Activated T-helper 1 cell treated with anti-CD3 and anti-CD28 coated beads, Interleukin-12 subunit alpha, Interleukin-12 subunit beta, Interleukin-2, Interleukin-4 antibody, amounts not matched to agents 30 ng/mL and 10 ng/mL and 1 ng/mL, durations not matched to agents 14 hours and 24 hours and 36 hours (primary cell): ENCODE measurements around the gene KCNJ15. TPM values are rescaled to one million over a fixed set of nuclear protein-coding genes. Genes with fewer than 3 reads are reported as not detected.

ENCODE experiments used
- DNase-seq: peaks from one replicate; pipeline ENCODE4 v3.0.0; 2021; ENCODE audit warnings: low spot score
- H3K27ac Mint-ChIP-seq: one replicate; pipeline ENCODE4 v1.8.0; 2021; ENCODE audit warnings: mild to moderate bottlenecking, mixed read lengths
- H3K27me3 Mint-ChIP-seq: one replicate; pipeline ENCODE4 v1.8.0; 2022; ENCODE audit warnings: mild to moderate bottlenecking, moderate library complexity, mixed read lengths; ENCODE audit not compliant: insufficient read depth
- H3K36me3 Mint-ChIP-seq: one replicate; pipeline ENCODE4 v1.8.0; 2021; ENCODE audit warnings: low read depth, mixed read lengths
- H3K4me1 Mint-ChIP-seq: one replicate; pipeline ENCODE4 v1.8.0; 2021; ENCODE audit warnings: low read depth, mixed read lengths
- H3K4me3 Mint-ChIP-seq: one replicate; pipeline ENCODE4 v1.8.0; 2021; ENCODE audit warnings: mild to moderate bottlenecking, moderate library complexity, mixed read lengths
- H3K9me3 Mint-ChIP-seq: one replicate; pipeline ENCODE4 v1.8.0; 2021; ENCODE audit warnings: mixed read lengths
- intact Hi-C: fragments of 100-400 bp; cut with micrococcal nuclease; formaldehyde crosslinking; loops from one replicate; pipeline ENCODE4 v1.15.1; 2024
- total RNA-seq: library from RNA; stranded (reverse); gene quantifications from 2 replicates; pipeline ENCODE4 v1.2.3, GENCODE V29; 2022

The KCNJ15 gene
- total RNA-seq, 1 donor from 2014 or later, result 1.7 TPM

- Mint-ChIP-seq H3K9me3 (no peaks in the 10 kb centered on the region), H3K27ac (no peak overlapping the region), H3K4me1 (no peaks in the 10 kb centered on the region), H3K4me3 (no peak overlapping the region), H3K36me3 (no peaks in the 10 kb centered on the region), H3K27me3 (no peaks in the 10 kb centered on the region)
- intact Hi-C loops, result no loop called here
- no peak for DNase-seq
Observed at GRCh38 chr21:38333301-38334272, 76.8 kb downstream of the KCNJ15 start.

GRCh38 chr21:38334866-38335265, 78.1 kb downstream of the KCNJ15 start:
- no peak overlapping the region for H3K4me3 Mint-ChIP-seq
- intact Hi-C loops, result no loop called here
- no peaks in the 10 kb centered on the region for H3K9me3 Mint-ChIP-seq
- no peak overlapping the region for H3K27ac Mint-ChIP-seq
- no peaks in the 10 kb centered on the region for H3K4me1 Mint-ChIP-seq
- no peaks in the 10 kb centered on the region for H3K27me3 Mint-ChIP-seq
- H3K36me3 Mint-ChIP-seq, result no peaks in the 10 kb centered on the region
- DNase-seq, result no peak

DNA sequence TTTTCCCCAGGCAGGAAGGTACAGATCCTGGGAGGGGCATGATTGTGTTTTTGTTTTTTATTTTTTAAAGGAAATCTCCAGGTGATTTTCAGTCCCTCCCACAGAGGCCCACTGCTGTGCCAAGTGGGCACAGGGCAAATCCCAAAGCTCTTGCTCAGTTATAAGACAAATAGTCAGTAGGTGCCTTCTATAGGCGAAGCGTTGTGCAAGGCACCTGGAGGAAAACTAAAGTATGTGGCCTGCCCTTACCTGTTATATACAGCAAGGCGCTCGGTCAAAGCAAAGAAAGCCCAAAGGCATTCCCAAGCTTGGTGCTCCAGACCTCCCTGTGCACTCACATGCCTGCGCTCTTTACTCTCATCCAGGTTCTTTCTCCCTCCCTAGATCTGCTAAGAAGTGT, 81.0 kb downstream of the KCNJ15 start:
- intact Hi-C loops, result loop anchor here (2.0 kb wide), 1 partner anchor 27 kb away; no protein-coding TSS in a partner anchor
- Mint-ChIP-seq H3K27me3 (no peaks in the 10 kb centered on the region), H3K27ac (no peak overlapping the region), H3K4me1 (no peaks in the 10 kb centered on the region), H3K9me3 (no peaks in the 10 kb centered on the region), H3K4me3 (no peak overlapping the region), H3K36me3 (no peaks in the 10 kb centered on the region)
- DNase-seq, result no peak

DNA sequence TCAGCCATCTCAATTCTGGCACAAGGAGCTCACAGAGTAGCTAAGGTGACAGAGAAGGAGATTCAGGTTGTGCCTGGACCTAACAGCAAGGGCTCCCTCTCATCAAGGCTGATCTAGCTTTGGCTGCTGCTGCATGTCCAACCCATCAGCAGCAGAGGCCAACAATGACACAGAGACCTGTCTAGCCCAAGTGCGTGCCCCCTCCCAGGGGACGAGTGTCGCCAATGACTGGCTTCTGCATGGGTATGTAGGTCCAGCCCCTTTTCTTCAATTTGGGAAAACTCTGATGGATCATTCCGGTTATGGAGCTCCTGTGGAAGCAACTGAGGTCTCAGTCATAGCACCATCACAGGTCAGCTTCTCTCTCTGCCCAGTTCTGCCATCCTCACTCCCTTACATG, 83.3 kb downstream of the KCNJ15 start:
- intact Hi-C loops, result no loop called here
- no peaks in the 10 kb centered on the region for H3K4me1 Mint-ChIP-seq
- H3K27me3 Mint-ChIP-seq, result no peaks in the 10 kb centered on the region
- DNase-seq, result no peak
- H3K36me3 Mint-ChIP-seq, result no peaks in the 10 kb centered on the region
- no peaks in the 10 kb centered on the region for H3K9me3 Mint-ChIP-seq
- no peak overlapping the region for H3K4me3 Mint-ChIP-seq
- H3K27ac Mint-ChIP-seq, result no peak overlapping the region

- H3K36me3 Mint-ChIP-seq, result peaks cover 2% of the 10 kb centered on the region
- no peak overlapping the region for H3K4me3 Mint-ChIP-seq
- H3K9me3 Mint-ChIP-seq, result peaks cover 4% of the 10 kb centered on the region
- no peak for DNase-seq
- H3K27ac Mint-ChIP-seq, result no peak overlapping the region
- no peaks in the 10 kb centered on the region for H3K4me1 Mint-ChIP-seq
- H3K27me3 Mint-ChIP-seq, result no peaks in the 10 kb centered on the region
- intact Hi-C loops, result no loop called here
Observed at GRCh38 chr21:38341546-38342012, 84.8 kb downstream of the KCNJ15 start.

DNA sequence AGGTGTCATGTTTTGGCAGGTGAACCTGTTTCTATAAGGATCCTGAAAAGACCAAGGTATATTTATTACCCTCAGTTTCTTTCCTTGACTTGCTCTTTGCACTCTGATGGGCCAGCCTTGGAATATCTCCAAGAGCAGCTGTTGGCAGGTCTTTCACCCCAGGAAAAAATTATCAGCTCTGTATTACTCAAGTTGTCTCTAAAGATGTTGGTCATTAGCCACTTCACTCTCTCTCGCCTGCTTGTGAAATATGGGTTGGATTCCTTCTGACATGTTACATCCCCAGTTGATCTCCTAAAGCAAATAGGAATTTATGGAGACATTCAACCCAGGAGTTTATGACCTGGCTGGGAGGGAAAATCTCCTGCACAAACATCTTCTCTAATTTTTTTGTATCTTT, 85.9 kb downstream of the KCNJ15 start:
- Mint-ChIP-seq H3K36me3 (peaks cover 4% of the 10 kb centered on the region), H3K9me3 (peaks cover 4% of the 10 kb centered on the region), H3K27me3 (no peaks in the 10 kb centered on the region), H3K27ac (no peak overlapping the region), H3K4me3 (no peak overlapping the region), H3K4me1 (no peaks in the 10 kb centered on the region)
- no peak for DNase-seq
- intact Hi-C loops, result no loop called here

DNA sequence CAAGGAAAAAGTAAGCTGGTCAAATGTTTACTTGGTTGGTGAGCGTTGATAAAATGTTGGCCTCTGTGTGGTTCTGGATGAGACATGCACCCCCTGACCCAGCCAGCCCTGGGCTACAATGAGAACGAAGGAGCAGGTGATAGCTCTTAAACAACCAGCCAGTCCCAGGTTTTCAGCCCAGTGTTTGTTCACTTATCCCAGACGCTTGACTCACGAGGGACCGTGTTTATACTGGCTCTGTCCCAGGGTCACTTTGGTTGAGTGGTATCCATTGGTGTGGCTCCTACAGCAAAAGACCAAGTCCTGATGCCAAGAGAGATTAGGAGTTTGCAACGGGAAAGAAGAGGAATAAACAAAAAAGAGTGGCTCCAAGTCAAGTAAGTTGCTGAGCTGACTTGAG, 86.9 kb downstream of the KCNJ15 start:
- H3K36me3 Mint-ChIP-seq, result peaks cover 4% of the 10 kb centered on the region
- no peak overlapping the region for H3K4me3 Mint-ChIP-seq
- no peaks in the 10 kb centered on the region for H3K27me3 Mint-ChIP-seq
- peaks cover 9% of the 10 kb centered on the region for H3K4me1 Mint-ChIP-seq
- intact Hi-C loops, result no loop called here
- H3K9me3 Mint-ChIP-seq, result peaks cover 4% of the 10 kb centered on the region
- DNase-seq, result no peak
- H3K27ac Mint-ChIP-seq, result no peak overlapping the region

DNA sequence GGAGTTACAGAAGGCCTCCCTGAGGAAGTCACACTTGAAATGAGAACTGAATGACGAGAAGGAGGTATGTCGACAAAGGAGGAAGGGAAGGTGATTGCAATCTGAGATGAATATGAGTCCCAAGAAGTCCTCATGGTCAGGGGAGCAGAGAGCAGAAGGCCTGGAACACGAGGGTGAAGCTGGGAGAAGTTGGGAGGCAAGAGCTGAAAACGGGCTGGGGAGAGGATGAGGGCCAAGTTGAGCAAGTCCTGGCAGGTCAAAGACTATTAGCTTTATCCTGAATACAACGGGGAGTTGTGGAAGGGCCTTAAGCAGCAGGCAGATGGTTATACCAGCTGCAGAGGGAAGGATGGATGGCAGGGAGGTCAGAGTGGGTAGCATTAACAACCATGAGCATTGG, 89.5 kb downstream of the KCNJ15 start:
- H3K27ac Mint-ChIP-seq, result peak overlapping the region; percentile 4
- intact Hi-C loops, result no loop called here
- peaks cover 28% of the 10 kb centered on the region for H3K4me1 Mint-ChIP-seq
- DNase-seq, result no peak
- peaks cover 4% of the 10 kb centered on the region for H3K36me3 Mint-ChIP-seq
- H3K9me3 Mint-ChIP-seq, result peaks cover 4% of the 10 kb centered on the region
- H3K27me3 Mint-ChIP-seq, result no peaks in the 10 kb centered on the region
- no peak overlapping the region for H3K4me3 Mint-ChIP-seq

- H3K4me3 Mint-ChIP-seq, result no peak overlapping the region
- peaks cover 4% of the 10 kb centered on the region for H3K36me3 Mint-ChIP-seq
- peaks cover 37% of the 10 kb centered on the region for H3K4me1 Mint-ChIP-seq
- peaks cover 3% of the 10 kb centered on the region for H3K27me3 Mint-ChIP-seq
- H3K27ac Mint-ChIP-seq, result peak overlapping the region; percentile 91
- peaks cover 4% of the 10 kb centered on the region for H3K9me3 Mint-ChIP-seq
- no peak for DNase-seq
- intact Hi-C loops, result loop anchor here (1.0 to 2.0 kb wide), 7 partner anchors 21 to 785 kb away; no protein-coding TSS in a partner anchor
Observed at GRCh38 chr21:38349111-38349746, 92.4 kb downstream of the KCNJ15 start.

DNA sequence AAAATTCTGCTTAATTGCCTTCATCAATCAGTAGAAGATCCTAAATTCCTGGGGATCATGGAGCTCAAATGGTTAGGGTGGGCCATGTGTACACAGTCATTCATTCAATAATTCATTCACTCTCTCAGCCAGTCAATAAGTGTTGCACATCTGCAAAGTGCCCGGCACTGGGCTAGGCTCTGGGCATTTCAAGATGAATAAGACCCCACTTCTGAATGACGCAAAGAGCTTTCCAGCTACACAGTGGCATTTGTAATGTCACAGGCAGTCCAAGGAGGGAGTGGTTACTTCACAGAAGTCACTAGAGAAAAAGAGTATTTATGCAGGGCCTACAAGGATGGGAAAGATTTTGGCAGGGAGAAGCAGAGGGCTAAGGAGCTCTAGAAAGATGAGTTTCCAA, 93.2 kb downstream of the KCNJ15 start:
- Mint-ChIP-seq H3K27ac (peak overlapping the region; percentile 91), H3K27me3 (peaks cover 6% of the 10 kb centered on the region), H3K4me3 (no peak overlapping the region), H3K9me3 (peaks cover 4% of the 10 kb centered on the region), H3K36me3 (peaks cover 4% of the 10 kb centered on the region), H3K4me1 (peaks cover 37% of the 10 kb centered on the region)
- no peak for DNase-seq
- intact Hi-C loops, result loop anchor here (1.0 to 2.0 kb wide), 7 partner anchors 22 to 786 kb away; no protein-coding TSS in a partner anchor

DNA sequence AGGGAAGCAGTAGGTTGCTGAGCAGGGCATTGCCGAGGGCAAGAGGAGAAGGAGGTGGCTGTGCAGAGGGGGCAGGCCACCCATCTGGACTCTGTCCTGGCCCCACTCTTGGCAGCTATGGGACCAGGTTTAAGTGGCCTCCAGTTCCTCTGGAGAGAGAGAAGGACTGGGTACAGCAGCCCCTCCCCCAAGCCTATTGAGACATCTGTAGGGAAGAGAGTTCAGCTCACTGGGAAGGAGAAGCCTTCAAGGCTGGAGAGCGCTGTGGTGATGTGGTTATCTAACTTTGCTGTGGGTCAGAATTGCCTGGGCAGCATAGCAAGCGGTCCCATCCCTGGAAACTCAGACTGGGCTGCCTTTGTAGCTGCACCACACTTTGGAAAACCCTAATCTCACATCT, 93.9 kb downstream of the KCNJ15 start:
- intact Hi-C loops, result no loop called here
- no peak for DNase-seq
- peaks cover 6% of the 10 kb centered on the region for H3K27me3 Mint-ChIP-seq
- H3K4me1 Mint-ChIP-seq, result peaks cover 37% of the 10 kb centered on the region
- H3K36me3 Mint-ChIP-seq, result peaks cover 4% of the 10 kb centered on the region
- peaks cover 4% of the 10 kb centered on the region for H3K9me3 Mint-ChIP-seq
- no peak overlapping the region for H3K4me3 Mint-ChIP-seq
- H3K27ac Mint-ChIP-seq, result no peak overlapping the region

GRCh38 chr21:38351176-38351959, 94.6 kb downstream of the KCNJ15 start:
- intact Hi-C loops, result no loop called here
- Mint-ChIP-seq H3K4me3 (no peak overlapping the region), H3K27me3 (peaks cover 6% of the 10 kb centered on the region), H3K4me1 (peaks cover 37% of the 10 kb centered on the region), H3K27ac (peak overlapping the region; percentile 55), H3K9me3 (no peaks in the 10 kb centered on the region), H3K36me3 (peaks cover 2% of the 10 kb centered on the region)
- DNase-seq, result no peak
